ENCODE data around the gene CRX. TPM values are rescaled to one million over a fixed set of nuclear protein-coding genes. Genes with fewer than 3 reads are reported as not detected.

Gene CRX
- total and polyA plus RNA-seq, 2 of the 4 experiments (the other 2 are of a cell fraction): not detected

GRCh38 chr19:47848425-47848822 is 26.7 kb downstream of the CRX start:
- POLR2A ChIA-PET (ENCODE audit: unreplicated experiment): no interaction called here

More at GRCh38 chr19:47848425-47848822, 26.7 kb downstream of the CRX start:
- no peak overlapping the region for H4K8ac ChIP-seq (ENCODE audit: low read depth in 2 of 2, low read length in 2 of 2)
- H3K27me3 ChIP-seq (ENCODE audit: control insufficient read depth, insufficient read depth, low read length): peaks cover 17% of the 10 kb centered on the region
- H2AK9ac ChIP-seq (replicated peaks; ENCODE audit: low read depth, low read length, poor library complexity): no peak overlapping the region
- H3K9ac ChIP-seq (ENCODE audit: low read depth, low read length): no peak overlapping the region
- no TSS peak for BruUV-seq (replicated peaks)
- H3K9me3 ChIP-seq (ENCODE audit: control insufficient read depth, insufficient read depth, low read length): no peaks in the 10 kb centered on the region
- H3K23ac ChIP-seq (ENCODE audit: low read depth, low read length): no peak overlapping the region
- TF ChIP-seq FOS (IDR thresholded peaks at IDR 0.05; ENCODE audit: low read depth, low read length) (no peak), MAZ (IDR thresholded peaks at IDR 0.05; ENCODE audit: borderline replicate concordance, low read depth, low read length) (no peak), MAFK (IDR thresholded peaks at IDR 0.05; ENCODE audit: low read depth, low read length) (no peak), NFE2L2 (IDR thresholded peaks at IDR 0.05; ENCODE audit: low read depth, low read length) (no peak), MXI1 (IDR thresholded peaks at IDR 0.05; ENCODE audit: borderline replicate concordance, low read depth, low read length) (no peak), RFX5 (IDR thresholded peaks at IDR 0.05; ENCODE audit: low read depth, low read length) (no peak), USF2 (IDR thresholded peaks at IDR 0.05; ENCODE audit: low read depth, low read length) (no peak), RAD21 (IDR thresholded peaks at IDR 0.05; ENCODE audit: low read length) (no peak), BHLHE40 (IDR thresholded peaks at IDR 0.05; ENCODE audit: low read depth, low read length) (no peak), CTCF (conservative IDR thresholded peaks at IDR 0.05; ENCODE audit: low read depth, low read length) (no peak), ELK1 (IDR thresholded peaks at IDR 0.05; ENCODE audit: borderline replicate concordance, low read depth, low read length) (no peak), POLR2A (IDR thresholded peaks at IDR 0.05; ENCODE audit: low read depth, low read length) (no peak)
- H3K79me1 ChIP-seq (ENCODE audit: low read depth in 1 of 2, low read length in 2 of 2): no peaks in the 10 kb centered on the region
- dilution Hi-C loops (cut with HindIII; ENCODE audit: low sequenced_read_pairs, unreplicated experiment) (no loop called here), intact Hi-C loops (cut with micrococcal nuclease) (no loop called here), in situ Hi-C loops (cut with MboI; ENCODE audit: low sequenced_read_pairs) (no loop called here)
- no peak overlapping the region for H2BK15ac ChIP-seq (ENCODE audit: low read depth, low read length)
- CTCF ChIA-PET: no interaction called here
- H2BK20ac ChIP-seq (ENCODE audit: low read depth, low read length): no peak overlapping the region
- H2AFZ ChIP-seq (replicated peaks; ENCODE audit: low read length, poor library complexity): no peak overlapping the region
- no peak overlapping the region for H2BK5ac ChIP-seq (ENCODE audit: low read depth, low read length, poor library complexity, severe bottlenecking)
- no peaks in the 10 kb centered on the region for H3K36me3 ChIP-seq (ENCODE audit: control insufficient read depth, insufficient read depth, low read length)
- H3K14ac ChIP-seq (replicated peaks; ENCODE audit: low read depth, low read length): no peak overlapping the region
- 46% methylated on average over 8 of the region's 10 CpGs; no CpG with 5 or more reads in 1 of the 2 experiments for WGBS, 2 experiments (ENCODE audit: extremely low coverage in 2 of 2, insufficient read length in 1 of 2)
- ATAC-seq (ENCODE audit: low read depth) (no peak), DNase-seq (no peak)
- no peaks in the 10 kb centered on the region for H3K9me1 ChIP-seq (ENCODE audit: insufficient read depth, low read length)
- no peak overlapping the region for H3K18ac ChIP-seq (ENCODE audit: low read depth, low read length)
- no peak overlapping the region for H4K91ac ChIP-seq (ENCODE audit: insufficient read depth, low read depth, low read length)
- H2BK120ac ChIP-seq (ENCODE audit: low read depth, low read length): no peak overlapping the region
- H3K4me3 ChIP-seq (ENCODE audit: insufficient read depth, low read depth, low read length): no peak overlapping the region
- no peak overlapping the region for H3K56ac ChIP-seq (ENCODE audit: extremely low read depth, insufficient read depth, low read length)
- no peak overlapping the region for H3K4ac ChIP-seq (ENCODE audit: low read depth, low read length)
- H3K4me2 ChIP-seq (ENCODE audit: low read depth, low read length): no peak overlapping the region
- H3K4me1 ChIP-seq (ENCODE audit: control insufficient read depth, insufficient read depth, low read length): no peaks in the 10 kb centered on the region
- H2AK5ac ChIP-seq (ENCODE audit: low read depth, low read length): no peak overlapping the region
- H3K27ac ChIP-seq (ENCODE audit: insufficient read depth, low read length): no peak overlapping the region
- no peak overlapping the region for H4K5ac ChIP-seq (ENCODE audit: low read depth, low read length)
- H4K20me1 ChIP-seq (ENCODE audit: insufficient read depth, low read length): no peaks in the 10 kb centered on the region
